HEK293 (cell line): Measurements from ENCODE around the gene EIF2D.
A peak's percentile ranks its signal among the peaks of the same experiment; 100 is the strongest.

Experiments used
- CTCF ChIA-PET: fragments of 350-600 bp; formaldehyde crosslinking; extraction: SDS; loops from one replicate; lab custom pipeline; 2021; ENCODE audit warnings: antibody characterized with exemption; lab: Yijun Ruan, JAX
- POLR2A ChIA-PET: fragments of 300-600 bp; formaldehyde crosslinking; extraction: SDS; loops from one replicate; lab custom pipeline; 2020; ENCODE audit warnings: antibody characterized with exemption, inconsistent platforms; lab: Yijun Ruan, JAX
- H3K27ac ChIP-seq: fragments of 200-500 bp; sonication (Bioruptor generic); 2 replicates; pipeline ENCODE4 v1.5.1; 2014; ENCODE audit warnings: low read depth, low read length, control low read depth, inconsistent platforms; ENCODE audit errors: extremely low read depth
- H3K36me3 ChIP-seq, 2 experiments: fragments of 200-500 bp in 1 of 2; sonication (Bioruptor generic) in 1 of 2; 1 replicate in 1 of 2; 2 replicates in 1 of 2; pipeline ENCODE4 v1.5.1; 2014 to 2017; ENCODE audit warnings: inconsistent platforms in 2 of 2, low read length in 2 of 2; ENCODE audit not compliant: control insufficient read depth in 2 of 2, insufficient read depth in 1 of 2
- H3K4me1 ChIP-seq: fragments of 200-500 bp; sonication (Bioruptor generic); 2 replicates; pipeline ENCODE4 v1.5.1; 2014; ENCODE audit warnings: mild to moderate bottlenecking, low read length, inconsistent platforms; ENCODE audit not compliant: control insufficient read depth, insufficient read depth
- H3K4me3 ChIP-seq: 2 replicates; pipeline ENCODE4 v1.5.1; 2011; ENCODE audit warnings: low read depth, mild to moderate bottlenecking, control low read depth, low read length, moderate library complexity
- H3K9me3 ChIP-seq: fragments of 200-500 bp; sonication (Bioruptor generic); 2 replicates; pipeline ENCODE4 v1.5.1; 2014; ENCODE audit warnings: low read depth, low read length, inconsistent platforms; ENCODE audit not compliant: control insufficient read depth, insufficient read depth
- GLIS2 ChIP-seq: fragments of 450-650 bp; formaldehyde crosslinking; IDR thresholded peaks from 2 replicates; pipeline ENCODE4 v1.5.1; 2016; ENCODE audit warnings: missing biosample characterization, missing genetic modification characterization
- PRDM2 ChIP-seq: fragments of 450-650 bp; formaldehyde crosslinking; IDR thresholded peaks from 2 replicates; pipeline ENCODE4 v1.5.1; 2016; ENCODE audit warnings: missing biosample characterization, missing genetic modification characterization, borderline replicate concordance
- SCRT2 ChIP-seq: fragments of 450-650 bp; formaldehyde crosslinking; IDR thresholded peaks from 2 replicates; pipeline ENCODE4 v1.5.1; 2016; ENCODE audit warnings: missing biosample characterization, missing genetic modification characterization
- ZNF114 ChIP-seq: fragments of 450-650 bp; formaldehyde crosslinking; IDR thresholded peaks from 2 replicates; pipeline ENCODE4 v1.5.0; 2017; ENCODE audit warnings: missing biosample characterization, missing genetic modification characterization
- ZNF132 ChIP-seq: fragments of 450-650 bp; formaldehyde crosslinking; IDR thresholded peaks from 2 replicates; pipeline ENCODE4 v1.5.1; 2017; ENCODE audit warnings: missing biosample characterization, missing genetic modification characterization, borderline replicate concordance
- ZNF175 ChIP-seq: fragments of 450-650 bp; formaldehyde crosslinking; IDR thresholded peaks from 2 replicates; pipeline ENCODE4 v1.5.1; 2016; ENCODE audit warnings: missing biosample characterization, missing genetic modification characterization
- ZNF366 ChIP-seq: fragments of 450-650 bp; formaldehyde crosslinking; conservative IDR thresholded peaks from 2 replicates; pipeline ENCODE4 v1.5.1; 2016; ENCODE audit warnings: missing biosample characterization, missing genetic modification characterization
- ZNF391 ChIP-seq: fragments of 450-650 bp; formaldehyde crosslinking; IDR thresholded peaks from 2 replicates; pipeline ENCODE4 v1.5.1; 2016; ENCODE audit warnings: low read depth, missing biosample characterization, missing genetic modification characterization, borderline replicate concordance
- ZNF677 ChIP-seq: fragments of 450-650 bp; IDR thresholded peaks from 2 replicates; pipeline ENCODE4 v1.5.0; 2018; ENCODE audit warnings: missing biosample characterization, mild to moderate bottlenecking, missing genetic modification characterization, moderate library complexity
- ZSCAN18 ChIP-seq: fragments of 450-650 bp; formaldehyde crosslinking; IDR thresholded peaks from 2 replicates; pipeline ENCODE4 v1.5.1; 2016; ENCODE audit warnings: missing biosample characterization, missing genetic modification characterization
- TF ChIP-seq, protein P1 (sequence below): fragments of 450-650 bp; formaldehyde crosslinking; IDR thresholded peaks from 2 replicates; pipeline ENCODE4 v1.5.1; 2016; ENCODE audit warnings: missing biosample characterization, missing genetic modification characterization
- TF ChIP-seq, protein P2 (sequence below): fragments of 450-650 bp; formaldehyde crosslinking; IDR thresholded peaks from 2 replicates; pipeline ENCODE4; 2016; ENCODE audit warnings: missing biosample characterization, missing genetic modification characterization
- TF ChIP-seq, protein P3 (sequence below): fragments of 450-650 bp; formaldehyde crosslinking; IDR thresholded peaks from 2 replicates; pipeline ENCODE4 v1.5.1; 2017; ENCODE audit warnings: missing biosample characterization, missing genetic modification characterization

Gene EIF2D

GRCh38 chr1:206606867-206607266 lies 5.4 kb downstream of the EIF2D start:
- CTCF ChIA-PET = interaction anchor here (0.6 to 4.4 kb wide), 18 partner anchors 18 to 780 kb away, joined by 3 to 61 read pairs (median 4); partner anchors contain the start of gene DYRK3
- TF ChIP-seq GLIS2 (tag by site-specific recombination) = no peak
- TF ChIP-seq ZSCAN18 = no peak
- TF ChIP-seq ZNF391 = no peak
- TF ChIP-seq SCRT2 = peak; percentile 59; the same call in 1 of the 2 replicates
- TF ChIP-seq, protein P1, sequence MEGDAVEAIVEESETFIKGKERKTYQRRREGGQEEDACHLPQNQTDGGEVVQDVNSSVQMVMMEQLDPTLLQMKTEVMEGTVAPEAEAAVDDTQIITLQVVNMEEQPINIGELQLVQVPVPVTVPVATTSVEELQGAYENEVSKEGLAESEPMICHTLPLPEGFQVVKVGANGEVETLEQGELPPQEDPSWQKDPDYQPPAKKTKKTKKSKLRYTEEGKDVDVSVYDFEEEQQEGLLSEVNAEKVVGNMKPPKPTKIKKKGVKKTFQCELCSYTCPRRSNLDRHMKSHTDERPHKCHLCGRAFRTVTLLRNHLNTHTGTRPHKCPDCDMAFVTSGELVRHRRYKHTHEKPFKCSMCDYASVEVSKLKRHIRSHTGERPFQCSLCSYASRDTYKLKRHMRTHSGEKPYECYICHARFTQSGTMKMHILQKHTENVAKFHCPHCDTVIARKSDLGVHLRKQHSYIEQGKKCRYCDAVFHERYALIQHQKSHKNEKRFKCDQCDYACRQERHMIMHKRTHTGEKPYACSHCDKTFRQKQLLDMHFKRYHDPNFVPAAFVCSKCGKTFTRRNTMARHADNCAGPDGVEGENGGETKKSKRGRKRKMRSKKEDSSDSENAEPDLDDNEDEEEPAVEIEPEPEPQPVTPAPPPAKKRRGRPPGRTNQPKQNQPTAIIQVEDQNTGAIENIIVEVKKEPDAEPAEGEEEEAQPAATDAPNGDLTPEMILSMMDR (tag by site-specific recombination) = peak; percentile 63; the same call in 1 of the 2 replicates
- no peak for TF ChIP-seq ZNF114 (tag by site-specific recombination)
- TF ChIP-seq, protein P2, sequence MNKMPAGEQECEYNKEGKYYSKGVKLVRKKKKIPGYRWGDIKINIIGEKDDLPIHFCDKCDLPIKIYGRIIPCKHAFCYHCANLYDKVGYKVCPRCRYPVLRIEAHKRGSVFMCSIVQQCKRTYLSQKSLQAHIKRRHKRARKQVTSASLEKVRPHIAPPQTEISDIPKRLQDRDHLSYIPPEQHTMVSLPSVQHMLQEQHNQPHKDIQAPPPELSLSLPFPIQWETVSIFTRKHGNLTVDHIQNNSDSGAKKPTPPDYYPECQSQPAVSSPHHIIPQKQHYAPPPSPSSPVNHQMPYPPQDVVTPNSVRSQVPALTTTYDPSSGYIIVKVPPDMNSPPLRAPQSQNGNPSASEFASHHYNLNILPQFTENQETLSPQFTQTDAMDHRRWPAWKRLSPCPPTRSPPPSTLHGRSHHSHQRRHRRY (tag by site-specific recombination) = no peak
- no peak for TF ChIP-seq ZNF132 (tag by site-specific recombination)
- Histone ChIP-seq H3K36me3 (peaks cover 11 to 78% of the 10 kb centered on the region in 2 experiments), H3K9me3 (no peaks in the 10 kb centered on the region), H3K4me3 (no peak overlapping the region), H3K27ac (no peak overlapping the region), H3K4me1 (no peaks in the 10 kb centered on the region)
- POLR2A ChIA-PET = no interaction called here

- CTCF ChIA-PET = no interaction called here
- Histone ChIP-seq H3K36me3 (peaks cover 11 to 86% of the 10 kb centered on the region in 2 experiments), H3K4me3 (no peak overlapping the region), H3K9me3 (no peaks in the 10 kb centered on the region), H3K27ac (no peak overlapping the region), H3K4me1 (no peaks in the 10 kb centered on the region)
- POLR2A ChIA-PET = no interaction called here
- TF ChIP-seq, protein P3, sequence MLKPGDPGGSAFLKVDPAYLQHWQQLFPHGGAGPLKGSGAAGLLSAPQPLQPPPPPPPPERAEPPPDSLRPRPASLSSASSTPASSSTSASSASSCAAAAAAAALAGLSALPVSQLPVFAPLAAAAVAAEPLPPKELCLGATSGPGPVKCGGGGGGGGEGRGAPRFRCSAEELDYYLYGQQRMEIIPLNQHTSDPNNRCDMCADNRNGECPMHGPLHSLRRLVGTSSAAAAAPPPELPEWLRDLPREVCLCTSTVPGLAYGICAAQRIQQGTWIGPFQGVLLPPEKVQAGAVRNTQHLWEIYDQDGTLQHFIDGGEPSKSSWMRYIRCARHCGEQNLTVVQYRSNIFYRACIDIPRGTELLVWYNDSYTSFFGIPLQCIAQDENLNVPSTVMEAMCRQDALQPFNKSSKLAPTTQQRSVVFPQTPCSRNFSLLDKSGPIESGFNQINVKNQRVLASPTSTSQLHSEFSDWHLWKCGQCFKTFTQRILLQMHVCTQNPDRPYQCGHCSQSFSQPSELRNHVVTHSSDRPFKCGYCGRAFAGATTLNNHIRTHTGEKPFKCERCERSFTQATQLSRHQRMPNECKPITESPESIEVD (tag by site-specific recombination) = no peak
- TF ChIP-seq PRDM2 (tag by site-specific recombination) (no peak), ZNF677 (tag by site-specific recombination) (no peak), ZNF175 (no peak), ZNF366 (no peak)
Observed at GRCh38 chr1:206604861-206605260, 7.4 kb downstream of the EIF2D start.
